Measurements from ENCODE around the gene FTCD.

Gene FTCD

GRCh38 chr21:46122758-46123683 lies 32.4 kb downstream of the FTCD start:
- no peak for DNase-seq (ENCODE audit: low spot score)

- no peak for DNase-seq (ENCODE audit: low spot score)
These were observed 33.1 kb downstream of the FTCD start for GRCh38 chr21:46122237-46122671.

GRCh38 chr21:46121286-46122221 lies 33.8 kb downstream of the FTCD start:
- no peak for DNase-seq (ENCODE audit: low spot score)

- no peak for DNase-seq (ENCODE audit: low spot score)
These were observed 34.8 kb downstream of the FTCD start for GRCh38 chr21:46120301-46121285.

GRCh38 chr21:46119637-46120271 lies 35.6 kb downstream of the FTCD start:
- no peak for DNase-seq (ENCODE audit: low spot score)

GRCh38 chr21:46119144-46119636 lies 36.2 kb downstream of the FTCD start:
- DNase-seq (ENCODE audit: low spot score): no peak

- DNase-seq (ENCODE audit: low spot score): no peak
These were observed 36.8 kb downstream of the FTCD start for GRCh38 chr21:46118316-46119143.

- no peak for DNase-seq (ENCODE audit: low spot score)
These were observed 37.6 kb downstream of the FTCD start for GRCh38 chr21:46117586-46118315.

- no peak for DNase-seq (ENCODE audit: low spot score)
These were observed 38.4 kb downstream of the FTCD start for GRCh38 chr21:46116776-46117585.

- no peak for DNase-seq (ENCODE audit: low spot score)
These were observed 39.1 kb downstream of the FTCD start for GRCh38 chr21:46116189-46116775.

- no peak for DNase-seq (ENCODE audit: low spot score)
These were observed 39.8 kb downstream of the FTCD start for GRCh38 chr21:46115441-46116188.

GRCh38 chr21:46114963-46115362 lies 40.4 kb downstream of the FTCD start:
- no peak for DNase-seq (ENCODE audit: low spot score)

- DNase-seq (ENCODE audit: low spot score): no peak
These were observed 41.7 kb downstream of the FTCD start for GRCh38 chr21:46113497-46114176.

GRCh38 chr21:46112725-46113215 lies 42.6 kb downstream of the FTCD start:
- DNase-seq (ENCODE audit: low spot score): no peak

- DNase-seq (ENCODE audit: low spot score): no peak
These were observed 43.3 kb downstream of the FTCD start for GRCh38 chr21:46111857-46112724.
